ENCODE results near the gene NSL1.

DNA sequence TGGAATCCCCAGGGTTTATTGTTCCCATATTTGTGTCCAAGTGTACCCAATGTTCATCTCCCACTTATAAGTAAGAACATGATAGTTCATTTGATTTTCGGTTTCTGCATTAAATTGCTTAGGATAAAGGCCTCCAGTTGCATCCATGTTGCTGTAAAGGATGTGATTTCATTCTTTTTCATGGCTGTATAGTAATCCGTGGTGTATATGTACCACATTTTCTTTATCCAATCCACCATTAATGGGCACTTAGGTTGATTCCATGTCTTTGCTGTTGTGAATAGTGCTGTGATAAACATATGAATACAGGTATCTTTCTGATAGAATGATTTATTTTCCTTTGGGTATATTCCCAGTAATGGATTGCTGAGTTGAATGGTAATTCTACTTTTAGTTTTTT is 71.9 kb downstream of the NSL1 start:
- TF ChIP-seq EZH2 (IDR thresholded peaks at IDR 0.05; ENCODE audit: insufficient read depth, poor library complexity, severe bottlenecking), result no peak
- TF ChIP-seq EZH2phosphoT487 (IDR thresholded peaks at IDR 0.05; ENCODE audit: insufficient read depth, low read depth), result no peak

All from GM23248 (cell line).